Hepatocyte (in vitro differentiated cells): ENCODE results near the gene CCDC137.

Experiments
- EZH2 ChIP-seq: fragments of 200-600 bp; sonication (generic); IDR thresholded peaks from 2 replicates; pipeline ENCODE4 v1.6.1; 2016; ENCODE audit warnings: antibody characterized with exemption, mild to moderate bottlenecking, borderline replicate concordance
- TF ChIP-seq, protein P1 (sequence below): fragments of 200-600 bp; sonication (generic); IDR thresholded peaks from 2 replicates; pipeline ENCODE4 v1.5.1; 2016; ENCODE audit warnings: antibody characterized with exemption, mild to moderate bottlenecking; ENCODE audit not compliant: poor library complexity

DNA sequence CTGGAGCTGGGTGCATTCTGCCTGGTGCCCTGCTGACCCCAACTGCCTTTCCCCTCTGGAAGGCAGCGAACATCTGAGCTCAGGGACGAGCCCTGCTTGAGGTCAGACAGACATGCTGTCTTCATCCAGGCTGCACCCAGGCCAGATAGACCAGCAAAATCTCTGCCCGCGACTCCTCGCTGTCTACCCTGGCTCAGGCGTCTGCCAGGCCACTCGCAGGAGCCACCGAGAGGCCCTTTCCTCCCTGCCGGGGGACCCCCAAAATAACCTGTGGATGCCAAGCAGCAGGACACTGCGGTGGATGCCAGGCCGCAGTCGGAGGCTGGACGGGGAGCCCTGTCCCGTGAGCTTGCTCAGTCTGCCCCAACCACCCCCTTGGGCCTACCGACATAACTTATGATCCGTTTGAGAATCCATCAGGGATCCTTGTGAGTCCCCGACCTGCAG lies 42.2 kb downstream of the CCDC137 start:
- TF ChIP-seq, protein P1, sequence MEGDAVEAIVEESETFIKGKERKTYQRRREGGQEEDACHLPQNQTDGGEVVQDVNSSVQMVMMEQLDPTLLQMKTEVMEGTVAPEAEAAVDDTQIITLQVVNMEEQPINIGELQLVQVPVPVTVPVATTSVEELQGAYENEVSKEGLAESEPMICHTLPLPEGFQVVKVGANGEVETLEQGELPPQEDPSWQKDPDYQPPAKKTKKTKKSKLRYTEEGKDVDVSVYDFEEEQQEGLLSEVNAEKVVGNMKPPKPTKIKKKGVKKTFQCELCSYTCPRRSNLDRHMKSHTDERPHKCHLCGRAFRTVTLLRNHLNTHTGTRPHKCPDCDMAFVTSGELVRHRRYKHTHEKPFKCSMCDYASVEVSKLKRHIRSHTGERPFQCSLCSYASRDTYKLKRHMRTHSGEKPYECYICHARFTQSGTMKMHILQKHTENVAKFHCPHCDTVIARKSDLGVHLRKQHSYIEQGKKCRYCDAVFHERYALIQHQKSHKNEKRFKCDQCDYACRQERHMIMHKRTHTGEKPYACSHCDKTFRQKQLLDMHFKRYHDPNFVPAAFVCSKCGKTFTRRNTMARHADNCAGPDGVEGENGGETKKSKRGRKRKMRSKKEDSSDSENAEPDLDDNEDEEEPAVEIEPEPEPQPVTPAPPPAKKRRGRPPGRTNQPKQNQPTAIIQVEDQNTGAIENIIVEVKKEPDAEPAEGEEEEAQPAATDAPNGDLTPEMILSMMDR: no peak
- no peak for TF ChIP-seq EZH2
